Fibroblast of the aortic adventitia (primary cell): ENCODE data around the gene ZNHIT3. TPM values are rescaled to one million over a fixed set of nuclear protein-coding genes. Genes with fewer than 3 reads are reported as not detected.

Experiments
- DNase-seq: peaks from one replicate; pipeline ENCODE4 v3.0.0-alpha.2; 2010; ENCODE audit warnings: low read depth
- H3K4me3 ChIP-seq: 2 replicates; pipeline ENCODE4 v1.5.1; 2011; ENCODE audit warnings: low read depth, mild to moderate bottlenecking, control low read depth, low read length, moderate library complexity
- total RNA-seq: library from RNA; depleted of rRNA; stranded (reverse); fragments of >200 nt; gene quantifications from 2 replicates; pipeline ENCODE4 v1.2.3, GENCODE V29; 2012; ENCODE audit warnings: low replicate concordance
- TF ChIP-seq, protein P1 (sequence below): IDR thresholded peaks from 2 replicates; pipeline ENCODE4 v1.5.1; 2011; ENCODE audit warnings: mild to moderate bottlenecking, low read length, control low read depth, inconsistent platforms; ENCODE audit not compliant: insufficient read depth

Gene ZNHIT3
- total RNA-seq, 1 donor = 26.9 TPM

GRCh38 chr17:36498560-36499300, 12.2 kb downstream of the ZNHIT3 start:
- DNase-seq = no peak
- TF ChIP-seq, protein P1, sequence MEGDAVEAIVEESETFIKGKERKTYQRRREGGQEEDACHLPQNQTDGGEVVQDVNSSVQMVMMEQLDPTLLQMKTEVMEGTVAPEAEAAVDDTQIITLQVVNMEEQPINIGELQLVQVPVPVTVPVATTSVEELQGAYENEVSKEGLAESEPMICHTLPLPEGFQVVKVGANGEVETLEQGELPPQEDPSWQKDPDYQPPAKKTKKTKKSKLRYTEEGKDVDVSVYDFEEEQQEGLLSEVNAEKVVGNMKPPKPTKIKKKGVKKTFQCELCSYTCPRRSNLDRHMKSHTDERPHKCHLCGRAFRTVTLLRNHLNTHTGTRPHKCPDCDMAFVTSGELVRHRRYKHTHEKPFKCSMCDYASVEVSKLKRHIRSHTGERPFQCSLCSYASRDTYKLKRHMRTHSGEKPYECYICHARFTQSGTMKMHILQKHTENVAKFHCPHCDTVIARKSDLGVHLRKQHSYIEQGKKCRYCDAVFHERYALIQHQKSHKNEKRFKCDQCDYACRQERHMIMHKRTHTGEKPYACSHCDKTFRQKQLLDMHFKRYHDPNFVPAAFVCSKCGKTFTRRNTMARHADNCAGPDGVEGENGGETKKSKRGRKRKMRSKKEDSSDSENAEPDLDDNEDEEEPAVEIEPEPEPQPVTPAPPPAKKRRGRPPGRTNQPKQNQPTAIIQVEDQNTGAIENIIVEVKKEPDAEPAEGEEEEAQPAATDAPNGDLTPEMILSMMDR = no peak
- no peak overlapping the region for H3K4me3 ChIP-seq

DNA sequence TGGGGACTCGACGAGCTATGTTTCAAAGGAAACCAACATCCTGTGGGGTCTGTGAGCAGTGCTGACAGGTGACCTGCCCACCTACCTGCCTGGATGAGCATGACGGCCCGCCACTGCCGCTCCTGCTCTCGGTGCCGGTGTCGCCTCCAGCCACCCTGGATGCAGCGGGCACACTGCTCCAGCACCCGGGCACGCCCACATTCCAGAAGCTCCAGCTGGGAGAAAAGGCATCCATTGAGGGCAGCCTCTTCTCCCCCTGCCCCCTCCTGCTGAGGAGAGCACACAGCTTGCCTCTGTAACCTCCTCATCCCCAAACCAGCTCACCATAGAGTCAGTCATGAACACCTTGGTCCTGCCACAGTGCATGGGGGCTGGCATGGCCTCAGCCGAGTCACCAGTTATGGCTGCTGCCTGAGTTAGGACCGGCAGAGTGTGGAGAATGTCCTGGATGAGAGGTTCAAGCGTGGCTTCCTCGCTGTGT, 14.3 kb downstream of the ZNHIT3 start:
- TF ChIP-seq, protein P1 = no peak
- no peak for DNase-seq
- H3K4me3 ChIP-seq = no peak overlapping the region

DNA sequence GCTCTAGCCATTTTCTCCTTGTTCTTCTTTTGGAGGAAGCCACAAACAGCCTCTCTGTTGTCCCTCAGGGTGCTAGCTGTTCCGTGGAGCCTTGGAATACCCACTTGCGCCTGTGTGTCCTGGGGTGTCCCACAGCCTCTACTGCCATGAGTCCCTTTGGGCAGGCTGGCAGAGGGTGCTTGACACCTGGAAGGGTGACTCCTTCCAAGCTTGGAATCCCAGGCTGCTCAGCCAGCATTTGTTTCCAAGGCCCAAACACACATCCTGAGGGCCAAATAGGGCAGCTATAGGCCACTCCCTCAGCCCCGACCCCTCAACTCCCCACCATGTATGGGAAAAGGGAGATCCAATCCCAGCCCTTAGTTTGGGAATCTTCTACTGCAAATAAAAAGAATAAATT, 14.9 kb downstream of the ZNHIT3 start:
- TF ChIP-seq, protein P1 = no peak
- no peak overlapping the region for H3K4me3 ChIP-seq
- DNase-seq = no peak

GRCh38 chr17:36501963-36502362, 15.5 kb downstream of the ZNHIT3 start:
- TF ChIP-seq, protein P1 = no peak

DNA sequence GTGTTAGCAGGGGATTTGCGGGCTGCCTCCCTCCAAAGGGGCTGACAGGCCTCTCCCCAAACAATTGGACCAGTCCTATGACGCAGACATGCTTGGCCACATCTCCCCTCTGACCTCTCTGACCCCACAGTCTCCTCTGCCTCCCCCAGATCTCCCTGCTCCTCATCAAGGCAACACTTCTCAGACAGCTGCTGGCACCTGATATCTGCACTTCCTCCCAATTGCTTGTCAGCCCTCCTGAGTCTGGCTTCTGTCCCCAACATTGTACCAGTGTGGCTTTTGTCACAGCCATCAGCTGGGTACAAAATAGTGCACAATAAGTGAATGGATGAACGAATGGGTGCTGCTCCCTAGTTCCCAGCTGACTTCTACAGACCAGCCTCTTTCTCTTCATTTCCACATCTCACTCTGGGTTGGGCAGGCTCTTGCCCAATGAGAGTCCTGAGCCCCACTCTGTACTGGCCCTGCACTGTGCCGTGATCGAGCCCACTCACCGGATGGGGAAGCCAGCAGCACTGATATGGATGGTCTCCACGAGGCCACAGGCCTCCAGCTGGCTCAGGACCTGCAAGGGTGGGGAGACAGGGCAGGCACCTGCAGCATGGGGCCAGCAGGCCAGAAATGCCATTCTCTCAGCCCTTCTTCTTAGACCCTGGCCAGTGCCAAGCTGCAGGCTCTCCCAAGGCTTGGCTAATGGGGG, 17.1 kb downstream of the ZNHIT3 start:
- no peak for DNase-seq
- H3K4me3 ChIP-seq = no peak overlapping the region
- TF ChIP-seq, protein P1 = no peak

More at GRCh38 chr17:36501963-36502362, 15.5 kb downstream of the ZNHIT3 start:
- no peak overlapping the region for H3K4me3 ChIP-seq
- no peak for DNase-seq

- TF ChIP-seq, protein P1 = no peak
- DNase-seq = no peak
- no peak overlapping the region for H3K4me3 ChIP-seq
These were observed 17.7 kb downstream of the ZNHIT3 start for GRCh38 chr17:36504156-36504545.
